Activated naive CD8-positive, alpha-beta T cell treated with anti-CD3 and anti-CD28 coated beads, Interleukin-2, amount 50 U/mL, for 24 hours (primary cell): Measurements from ENCODE around the gene LRRC3.

Source experiments
- ATAC-seq: fragments of 150-1000 bp; cut with Tn5 transposase; one replicate; pipeline ENCODE4 v1.10.0; 2021
- DNase-seq: peaks from one replicate; pipeline ENCODE4 v3.0.0; 2021
- H3K27ac Mint-ChIP-seq: one replicate; pipeline ENCODE4 v1.8.0; 2021; ENCODE audit warnings: mild to moderate bottlenecking, mixed read lengths
- H3K27me3 Mint-ChIP-seq: one replicate; pipeline ENCODE4 v1.8.0; 2021; ENCODE audit warnings: mixed read lengths
- H3K36me3 Mint-ChIP-seq: one replicate; pipeline ENCODE4 v1.8.0; 2021; ENCODE audit warnings: low read depth, mixed read lengths
- H3K4me1 Mint-ChIP-seq: one replicate; pipeline ENCODE4 v1.8.0; 2021; ENCODE audit warnings: mixed read lengths
- H3K4me3 Mint-ChIP-seq: one replicate; pipeline ENCODE4 v1.8.0; 2021; ENCODE audit warnings: mild to moderate bottlenecking, moderate library complexity, mixed read lengths
- H3K9me3 Mint-ChIP-seq: one replicate; pipeline ENCODE4 v1.8.0; 2021; ENCODE audit warnings: mixed read lengths

Gene LRRC3

DNA sequence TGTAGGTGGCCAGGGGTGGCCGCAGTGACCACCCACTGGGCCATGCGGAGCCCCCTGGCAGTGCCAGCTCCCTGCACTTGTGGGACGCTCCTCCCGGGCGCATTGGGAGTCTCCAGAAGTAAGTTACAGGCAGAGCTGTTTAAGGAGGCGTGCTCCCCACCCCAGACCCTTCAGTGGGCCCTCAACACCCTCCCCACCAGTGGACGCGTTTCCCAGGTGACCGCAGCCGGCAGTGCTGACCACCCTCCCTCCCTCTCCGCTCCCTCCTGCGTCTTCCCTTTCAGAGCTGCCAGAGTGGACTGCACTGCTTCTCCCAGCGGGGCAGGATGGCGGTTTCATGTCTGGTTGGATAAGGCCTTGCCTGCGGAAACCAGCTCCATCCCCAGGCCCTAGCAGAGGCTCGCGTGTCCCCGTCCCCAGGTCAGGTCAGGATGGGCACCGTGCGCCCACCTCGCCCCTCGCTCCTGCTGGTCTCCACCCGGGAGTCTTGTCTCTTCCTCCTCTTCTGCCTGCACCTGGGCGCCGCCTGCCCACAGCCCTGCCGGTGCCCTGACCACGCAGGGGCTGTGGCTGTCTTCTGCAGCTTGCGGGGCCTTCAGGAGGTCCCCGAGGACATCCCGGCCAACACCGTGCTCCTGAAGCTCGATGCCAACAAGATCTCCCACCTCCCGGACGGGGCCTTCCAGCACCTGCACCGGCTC lies 1.1 kb downstream of the LRRC3 start:
- no peaks in the 10 kb centered on the region for H3K4me1 Mint-ChIP-seq
- H3K9me3 Mint-ChIP-seq: peaks cover 8% of the 10 kb centered on the region
- ATAC-seq (no peak), DNase-seq (no peak)
- H3K27me3 Mint-ChIP-seq: peaks cover 13% of the 10 kb centered on the region
- peak overlapping the region; percentile 43 for H3K4me3 Mint-ChIP-seq
- no peaks in the 10 kb centered on the region for H3K36me3 Mint-ChIP-seq
- no peak overlapping the region for H3K27ac Mint-ChIP-seq

GRCh38 chr21:44456915-44457736 lies 1.8 kb downstream of the LRRC3 start:
- ATAC-seq: no peak
- H3K4me3 Mint-ChIP-seq: peak overlapping the region; percentile 43

DNA sequence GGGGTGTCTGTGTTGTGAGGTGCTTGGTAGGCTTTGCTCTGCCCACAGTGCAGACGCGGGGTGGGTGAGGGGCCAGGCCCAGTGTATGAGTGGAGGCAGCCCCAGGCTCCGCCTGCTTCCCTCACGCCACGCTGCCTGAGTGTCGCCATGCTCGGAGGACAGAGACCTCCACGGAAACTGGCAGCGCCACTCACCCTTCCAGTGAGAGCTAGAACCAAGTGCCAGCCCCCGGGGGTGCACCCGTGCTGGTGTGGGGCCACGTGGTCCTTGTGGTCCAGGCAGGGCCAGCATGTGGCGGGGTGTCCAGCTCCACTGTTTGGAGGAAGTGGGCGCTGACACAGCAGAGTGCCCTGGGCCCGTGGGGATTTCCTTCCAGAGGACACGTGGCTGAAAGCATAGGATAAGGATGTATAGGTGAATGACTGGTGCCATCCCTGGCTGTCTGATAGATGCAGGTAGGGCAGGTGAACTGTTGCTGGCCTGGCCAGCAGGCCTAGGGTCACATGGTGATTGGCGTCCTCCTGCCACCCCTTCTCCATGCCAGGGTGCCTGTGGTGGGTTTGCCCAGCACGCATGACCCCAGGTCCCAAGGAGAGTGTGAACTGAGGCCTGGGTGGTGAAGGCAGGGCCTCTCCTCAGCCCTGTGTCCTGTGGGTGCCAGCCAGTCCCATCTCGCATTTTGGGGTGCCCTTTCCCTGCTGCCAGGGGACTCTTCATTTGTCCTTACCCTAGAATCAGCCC lies 3.8 kb downstream of the LRRC3 start:
- Mint-ChIP-seq H3K4me1 (no peaks in the 10 kb centered on the region), H3K9me3 (peaks cover 5% of the 10 kb centered on the region), H3K4me3 (no peak overlapping the region), H3K27me3 (peaks cover 5% of the 10 kb centered on the region), H3K36me3 (no peaks in the 10 kb centered on the region), H3K27ac (no peak overlapping the region)
- ATAC-seq: no peak
- no peak for DNase-seq

More at GRCh38 chr21:44456915-44457736, 1.8 kb downstream of the LRRC3 start:
- Mint-ChIP-seq H3K9me3 (peaks cover 8% of the 10 kb centered on the region), H3K27ac (no peak overlapping the region), H3K36me3 (no peaks in the 10 kb centered on the region), H3K4me1 (no peaks in the 10 kb centered on the region), H3K27me3 (peaks cover 9% of the 10 kb centered on the region)
- DNase-seq: no peak

GRCh38 chr21:44459712-44460440 lies 4.6 kb downstream of the LRRC3 start:
- no peaks in the 10 kb centered on the region for H3K27me3 Mint-ChIP-seq
- H3K27ac Mint-ChIP-seq: no peak overlapping the region
- no peaks in the 10 kb centered on the region for H3K36me3 Mint-ChIP-seq
- DNase-seq (no peak), ATAC-seq (no peak)
- H3K4me1 Mint-ChIP-seq: no peaks in the 10 kb centered on the region
- no peak overlapping the region for H3K4me3 Mint-ChIP-seq
- no peaks in the 10 kb centered on the region for H3K9me3 Mint-ChIP-seq

GRCh38 chr21:44460441-44460755 lies 5.1 kb downstream of the LRRC3 start:
- no peak for ATAC-seq
- Mint-ChIP-seq H3K36me3 (no peaks in the 10 kb centered on the region), H3K27me3 (no peaks in the 10 kb centered on the region), H3K4me3 (no peak overlapping the region), H3K9me3 (no peaks in the 10 kb centered on the region), H3K4me1 (no peaks in the 10 kb centered on the region), H3K27ac (no peak overlapping the region)
- no peak for DNase-seq

- H3K27ac Mint-ChIP-seq: no peak overlapping the region
- H3K4me3 Mint-ChIP-seq: no peak overlapping the region
- no peaks in the 10 kb centered on the region for H3K9me3 Mint-ChIP-seq
- ATAC-seq (no peak), DNase-seq (no peak)
- H3K4me1 Mint-ChIP-seq: no peaks in the 10 kb centered on the region
- no peaks in the 10 kb centered on the region for H3K27me3 Mint-ChIP-seq
- no peaks in the 10 kb centered on the region for H3K36me3 Mint-ChIP-seq
These were observed 5.7 kb downstream of the LRRC3 start for GRCh38 chr21:44461005-44461404.

DNA sequence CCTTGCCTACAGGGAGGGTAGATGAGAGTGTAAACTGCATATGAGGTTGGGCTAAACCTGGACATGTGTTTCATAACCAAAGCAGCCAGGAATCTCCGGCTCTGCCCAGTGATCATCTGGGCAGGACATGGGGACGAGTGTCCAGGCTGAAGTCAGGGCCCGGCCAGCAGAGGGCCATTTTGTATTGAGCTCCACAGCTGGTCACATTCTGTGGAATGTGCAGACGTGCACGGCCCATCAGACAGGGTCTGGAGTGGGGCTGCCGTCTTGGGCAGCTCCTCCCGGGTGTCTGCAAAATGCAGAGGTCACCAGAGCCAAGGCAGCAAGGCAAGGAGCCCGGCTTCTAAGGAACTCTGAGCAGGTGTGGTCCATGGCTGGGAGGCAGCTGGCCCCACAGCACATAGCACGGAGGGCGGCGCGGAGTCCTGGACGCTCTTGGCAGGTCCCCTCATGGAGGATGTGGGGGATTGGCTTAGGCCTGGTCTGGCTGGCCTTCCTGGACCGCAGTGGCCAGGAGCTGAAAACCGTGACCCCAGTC lies 6.2 kb downstream of the LRRC3 start:
- H3K9me3 Mint-ChIP-seq: no peaks in the 10 kb centered on the region
- ATAC-seq: no peak
- DNase-seq: no peak
- H3K27ac Mint-ChIP-seq: no peak overlapping the region
- H3K4me3 Mint-ChIP-seq: no peak overlapping the region
- no peaks in the 10 kb centered on the region for H3K4me1 Mint-ChIP-seq
- no peaks in the 10 kb centered on the region for H3K36me3 Mint-ChIP-seq
- no peaks in the 10 kb centered on the region for H3K27me3 Mint-ChIP-seq

DNA sequence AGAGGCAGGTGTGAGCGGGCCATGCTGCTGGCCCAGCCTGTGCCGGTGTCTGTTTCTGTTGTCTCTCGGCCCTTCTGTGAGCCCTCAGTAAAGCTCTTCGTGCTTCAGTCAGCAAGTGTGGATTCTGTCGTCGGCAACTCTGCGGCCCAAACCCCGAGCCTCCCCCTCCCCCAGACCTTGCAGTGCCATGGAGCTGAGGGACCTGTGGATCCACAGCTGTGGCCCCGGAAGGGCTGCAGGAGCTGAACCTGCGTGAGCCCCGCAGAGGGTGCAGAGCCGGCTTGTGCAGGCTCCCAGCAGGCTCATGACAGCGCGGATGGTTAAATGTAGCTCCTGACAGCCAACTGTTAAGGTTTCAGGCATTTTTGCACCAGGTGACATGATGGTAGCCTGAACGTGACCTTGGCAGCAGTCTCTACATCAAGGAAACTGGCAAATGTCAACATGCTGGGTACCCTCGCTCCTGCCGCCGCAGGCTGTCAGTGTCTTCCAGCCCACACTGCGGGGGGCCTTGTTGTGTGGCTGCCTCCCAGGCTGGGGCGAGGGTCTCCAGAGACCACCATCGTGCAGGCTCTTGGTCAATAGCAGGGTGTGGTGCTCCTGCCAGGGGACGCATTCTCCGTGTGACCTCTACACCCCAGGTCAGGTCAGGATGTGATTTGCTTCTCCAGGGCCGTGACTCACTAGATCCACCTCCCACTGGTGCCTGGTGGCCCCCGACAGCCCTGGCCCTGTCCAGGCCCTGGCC lies 7.0 kb downstream of the LRRC3 start:
- Mint-ChIP-seq H3K27ac (no peak overlapping the region), H3K27me3 (no peaks in the 10 kb centered on the region), H3K9me3 (no peaks in the 10 kb centered on the region), H3K4me1 (no peaks in the 10 kb centered on the region), H3K36me3 (no peaks in the 10 kb centered on the region), H3K4me3 (no peak overlapping the region)
- no peak for DNase-seq
- no peak for ATAC-seq

GRCh38 chr21:44462834-44463200 lies 7.5 kb downstream of the LRRC3 start:
- H3K36me3 Mint-ChIP-seq: no peaks in the 10 kb centered on the region
- ATAC-seq (no peak), DNase-seq (no peak)

GRCh38 chr21:44463724-44464123 lies 8.4 kb downstream of the LRRC3 start:
- no peaks in the 10 kb centered on the region for H3K4me1 Mint-ChIP-seq
- no peak overlapping the region for H3K27ac Mint-ChIP-seq
- no peaks in the 10 kb centered on the region for H3K27me3 Mint-ChIP-seq
- no peaks in the 10 kb centered on the region for H3K9me3 Mint-ChIP-seq
- DNase-seq (no peak), ATAC-seq (no peak)
- no peaks in the 10 kb centered on the region for H3K36me3 Mint-ChIP-seq
- no peak overlapping the region for H3K4me3 Mint-ChIP-seq

More at GRCh38 chr21:44462834-44463200, 7.5 kb downstream of the LRRC3 start:
- H3K27me3 Mint-ChIP-seq: no peaks in the 10 kb centered on the region
- no peak overlapping the region for H3K27ac Mint-ChIP-seq
- H3K9me3 Mint-ChIP-seq: no peaks in the 10 kb centered on the region
- H3K4me1 Mint-ChIP-seq: no peaks in the 10 kb centered on the region
- H3K4me3 Mint-ChIP-seq: no peak overlapping the region

GRCh38 chr21:44464351-44464750 lies 9.0 kb downstream of the LRRC3 start:
- Mint-ChIP-seq H3K27ac (no peak overlapping the region), H3K4me3 (no peak overlapping the region), H3K9me3 (no peaks in the 10 kb centered on the region), H3K36me3 (no peaks in the 10 kb centered on the region), H3K4me1 (no peaks in the 10 kb centered on the region), H3K27me3 (no peaks in the 10 kb centered on the region)
- no peak for DNase-seq
- ATAC-seq: no peak

DNA sequence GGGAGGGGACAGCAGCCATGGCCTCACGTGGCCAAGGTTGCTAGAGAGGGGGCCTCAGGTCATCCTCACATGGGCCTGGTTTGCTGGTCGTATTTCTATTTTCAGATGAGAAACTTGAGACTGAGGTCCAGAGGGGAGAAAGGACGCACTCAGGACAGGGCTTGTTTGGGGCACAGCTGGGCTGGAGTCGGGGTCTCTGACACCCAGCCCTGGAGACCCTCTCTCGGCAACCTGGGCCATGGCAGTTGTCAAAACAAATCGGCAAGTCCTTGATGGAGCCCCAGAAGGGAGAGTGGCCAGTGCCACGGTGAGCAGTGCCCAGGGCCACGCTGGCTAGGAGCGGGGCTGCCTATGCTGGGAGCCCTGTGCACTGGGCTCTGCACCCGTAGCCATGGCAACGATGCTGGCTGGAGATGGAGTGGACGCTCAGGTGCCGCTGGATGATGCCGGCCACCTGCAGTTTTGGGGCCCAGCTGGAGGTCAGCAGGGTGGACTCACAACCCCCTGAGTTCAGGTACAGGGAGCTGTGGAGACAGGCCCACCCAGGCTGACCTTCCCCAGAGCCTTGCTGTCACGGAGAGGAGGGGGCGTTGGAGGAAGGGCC lies 11.1 kb downstream of the LRRC3 start:
- no peak for DNase-seq
- ATAC-seq: no peak
- no peaks in the 10 kb centered on the region for H3K27me3 Mint-ChIP-seq

GRCh38 chr21:44466996-44467858 lies 11.9 kb downstream of the LRRC3 start:
- Mint-ChIP-seq H3K4me1 (no peaks in the 10 kb centered on the region), H3K27ac (no peak overlapping the region), H3K36me3 (no peaks in the 10 kb centered on the region), H3K4me3 (no peak overlapping the region), H3K27me3 (no peaks in the 10 kb centered on the region), H3K9me3 (no peaks in the 10 kb centered on the region)
- DNase-seq: no peak
- no peak for ATAC-seq

More for the DNA sequence above, 11.1 kb downstream of the LRRC3 start:
- Mint-ChIP-seq H3K36me3 (no peaks in the 10 kb centered on the region), H3K4me3 (no peak overlapping the region), H3K27ac (no peak overlapping the region), H3K4me1 (no peaks in the 10 kb centered on the region), H3K9me3 (no peaks in the 10 kb centered on the region)
